GM23338 (cell line): Measurements from ENCODE around the gene OASL. TPM values are rescaled to one million over a fixed set of nuclear protein-coding genes. Genes with fewer than 3 reads are reported as not detected.

Experiments used
- ATAC-seq: fragments of 200-7000 bp; cut with Tn5 transposase; 3 replicates; pipeline ENCODE4 v1.9.1; 2020
- DNase-seq: peaks from one replicate; pipeline ENCODE4 v3.0.0-alpha.2; 2015; ENCODE audit warnings: low spot score
- H2AFZ ChIP-seq: fragments of 200-600 bp; sonication (generic); 2 replicates; pipeline ENCODE4 v1.8.0; 2016; ENCODE audit warnings: antibody characterized with exemption, mild to moderate bottlenecking, moderate library complexity
- H3F3A ChIP-seq: fragments of 200-600 bp; sonication (generic); replicated peaks from 2 replicates; pipeline ENCODE4 v1.8.0; 2017; ENCODE audit warnings: antibody characterized with exemption, mixed run types, low read depth
- H3K27ac ChIP-seq: fragments of 200-600 bp; sonication (generic); 2 replicates; pipeline ENCODE4 v1.6.1; 2016; ENCODE audit warnings: low read depth
- H3K27me3 ChIP-seq: fragments of 200-600 bp; sonication (generic); 2 replicates; pipeline ENCODE4 v1.8.0; 2016; ENCODE audit warnings: mild to moderate bottlenecking, mixed run types, moderate library complexity; ENCODE audit not compliant: insufficient read depth
- H3K36me3 ChIP-seq: fragments of 200-600 bp; sonication (generic); 2 replicates; pipeline ENCODE4 v1.8.0; 2016; ENCODE audit warnings: mild to moderate bottlenecking; ENCODE audit not compliant: insufficient read depth
- H3K4me1 ChIP-seq: fragments of 200-600 bp; sonication (generic); 2 replicates; pipeline ENCODE4 v1.8.0; 2016; ENCODE audit warnings: mild to moderate bottlenecking, moderate library complexity; ENCODE audit not compliant: insufficient read depth
- H3K4me2 ChIP-seq: fragments of 200-600 bp; sonication (generic); 2 replicates; pipeline ENCODE4 v1.7.1; 2017; ENCODE audit warnings: mixed run types
- H3K4me3 ChIP-seq: fragments of 200-600 bp; sonication (generic); 2 replicates; pipeline ENCODE4 v1.6.1; 2016; ENCODE audit warnings: mixed run types
- H3K79me2 ChIP-seq: fragments of 200-600 bp; sonication (generic); replicated peaks from 2 replicates; pipeline ENCODE4 v1.8.0; 2017; ENCODE audit warnings: mild to moderate bottlenecking; ENCODE audit not compliant: insufficient read depth
- H3K9me2 ChIP-seq: fragments of 200-600 bp; sonication (generic); 2 replicates; pipeline ENCODE4 v1.8.0; 2017; ENCODE audit not compliant: insufficient read depth
- H4K20me1 ChIP-seq: fragments of 200-600 bp; sonication (generic); replicated peaks from 2 replicates; pipeline ENCODE4 v1.8.0; 2017; ENCODE audit warnings: mild to moderate bottlenecking; ENCODE audit not compliant: insufficient read depth
- H3K27ac Mint-ChIP-seq: 2 replicates; pipeline ENCODE4 v1.8.0; 2020; ENCODE audit warnings: inconsistent platforms, mild to moderate bottlenecking, moderate library complexity, mixed read lengths
- H3K27me3 Mint-ChIP-seq: 3 replicates; pipeline ENCODE4 v1.8.0; 2022; ENCODE audit warnings: low read depth, mild to moderate bottlenecking, moderate library complexity, mixed read lengths, inconsistent platforms; ENCODE audit not compliant: insufficient read depth, poor library complexity
- H3K36me3 Mint-ChIP-seq: 3 replicates; pipeline ENCODE4 v1.8.0; 2021; ENCODE audit warnings: low read depth, mild to moderate bottlenecking, inconsistent platforms, moderate library complexity, mixed read lengths
- H3K4me1 Mint-ChIP-seq: 3 replicates; pipeline ENCODE4 v1.8.0; 2020; ENCODE audit warnings: mild to moderate bottlenecking, inconsistent platforms, mixed read lengths
- H3K4me3 Mint-ChIP-seq: 3 replicates; pipeline ENCODE4 v1.8.0; 2021; ENCODE audit warnings: moderate library complexity, mild to moderate bottlenecking, inconsistent platforms, mixed read lengths
- H3K9me3 Mint-ChIP-seq: 3 replicates; pipeline ENCODE4 v1.8.0; 2020; ENCODE audit warnings: moderate library complexity, mild to moderate bottlenecking, inconsistent platforms, mixed read lengths
- CREB1 ChIP-seq: fragments of 250-450 bp; sonication (Bioruptor Pico); IDR thresholded peaks from 2 replicates; pipeline ENCODE4 v1.5.0; 2020; ENCODE audit warnings: low read depth, mild to moderate bottlenecking, moderate library complexity
- EZH2 ChIP-seq: fragments of 200-600 bp; sonication (generic); IDR thresholded peaks from one replicate; pipeline ENCODE4 v1.8.0; 2017; ENCODE audit warnings: antibody characterized with exemption, mild to moderate bottlenecking, low read depth; ENCODE audit not compliant: unreplicated experiment
- EZH2phosphoT487 ChIP-seq: fragments of 200-600 bp; sonication (generic); IDR thresholded peaks from one replicate; pipeline ENCODE4 v1.8.1; 2018; ENCODE audit warnings: antibody characterized with exemption; ENCODE audit not compliant: unreplicated experiment
- JUNB ChIP-seq: IDR thresholded peaks from one replicate; pipeline ENCODE4 v1.6.1; 2016; ENCODE audit warnings: antibody characterized with exemption; ENCODE audit not compliant: unreplicated experiment
- NANOG ChIP-seq: IDR thresholded peaks from 2 replicates; pipeline ENCODE4 v1.6.1; 2016; ENCODE audit warnings: antibody characterized with exemption, borderline replicate concordance
- STAT1 ChIP-seq: IDR thresholded peaks from one replicate; pipeline ENCODE4 v1.6.1; 2016; ENCODE audit warnings: antibody characterized with exemption; ENCODE audit not compliant: unreplicated experiment
- ZNF114 ChIP-seq: fragments of 250-450 bp; sonication (Bioruptor Pico); IDR thresholded peaks from 2 replicates; pipeline ENCODE4 v1.5.0; 2020; ENCODE audit warnings: mild to moderate bottlenecking, moderate library complexity
- ZNF331 ChIP-seq: fragments of 250-450 bp; sonication (Bioruptor Pico); IDR thresholded peaks from 2 replicates; pipeline ENCODE4 v1.5.0; 2020; ENCODE audit warnings: low read depth, mild to moderate bottlenecking, moderate library complexity
- polyA plus RNA-seq: library from polyadenylated mRNA; unstranded; fragments of >200 nt; fragmentation: Nextera tagmentation; extraction: Ambion mirVana; gene quantifications from 2 replicates; pipeline ENCODE4 v1.2.1, GENCODE V29; 2016
- total RNA-seq: library from RNA; depleted of rRNA; stranded (reverse); fragments of >200 nt; shearing (Covaris generic); gene quantifications from 2 replicates; pipeline ENCODE4 v1.2.3, GENCODE V29; 2014
- TF ChIP-seq, protein P1 (sequence below): fragments of 250-450 bp; sonication (Bioruptor Pico); IDR thresholded peaks from 2 replicates; pipeline ENCODE4 v1.5.0; 2020; ENCODE audit warnings: mild to moderate bottlenecking, moderate library complexity
- TF ChIP-seq, protein P2 (sequence below): IDR thresholded peaks from 2 replicates; pipeline ENCODE4 v1.6.1; 2016; ENCODE audit warnings: antibody characterized with exemption
- TF ChIP-seq, protein P3 (sequence below), 2 experiments: fragments of 200-600 bp in 1 of 2; sonication (generic) in 1 of 2; conservative IDR thresholded peaks; 2 replicates each; pipeline versions ENCODE4 v1.5.1 to v1.6.1; 2016 to 2017; ENCODE audit warnings: antibody characterized with exemption in 2 of 2, low read depth in 2 of 2, mild to moderate bottlenecking in 2 of 2, moderate library complexity in 1 of 2
- TF ChIP-seq, protein P4 (sequence below): IDR thresholded peaks from one replicate; pipeline ENCODE4 v1.6.1; 2018; ENCODE audit warnings: antibody characterized with exemption; ENCODE audit not compliant: unreplicated experiment

Gene OASL
- total and polyA plus RNA-seq, 2 experiments from 2014 or later, result not detected

DNA sequence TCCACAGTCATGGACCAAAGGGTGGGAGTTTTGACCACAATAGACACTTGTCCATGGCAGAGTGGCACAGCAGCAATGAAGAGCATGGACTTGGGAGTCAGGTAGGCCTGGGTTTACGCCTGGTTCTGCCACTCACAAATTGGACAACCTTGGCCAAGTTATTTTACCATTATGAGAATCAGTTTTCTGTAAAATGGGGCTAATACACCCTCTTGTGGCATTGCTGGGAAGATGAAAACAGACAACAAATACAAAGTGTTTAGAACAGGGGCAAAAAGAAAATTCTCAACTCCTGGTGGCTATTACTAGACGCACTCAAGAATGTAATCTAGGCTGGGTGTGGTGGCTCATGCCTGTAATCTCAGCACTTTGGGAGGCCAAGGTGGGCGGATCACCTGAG is 25.3 kb downstream of the OASL start (continued):
- TF ChIP-seq, protein P1, sequence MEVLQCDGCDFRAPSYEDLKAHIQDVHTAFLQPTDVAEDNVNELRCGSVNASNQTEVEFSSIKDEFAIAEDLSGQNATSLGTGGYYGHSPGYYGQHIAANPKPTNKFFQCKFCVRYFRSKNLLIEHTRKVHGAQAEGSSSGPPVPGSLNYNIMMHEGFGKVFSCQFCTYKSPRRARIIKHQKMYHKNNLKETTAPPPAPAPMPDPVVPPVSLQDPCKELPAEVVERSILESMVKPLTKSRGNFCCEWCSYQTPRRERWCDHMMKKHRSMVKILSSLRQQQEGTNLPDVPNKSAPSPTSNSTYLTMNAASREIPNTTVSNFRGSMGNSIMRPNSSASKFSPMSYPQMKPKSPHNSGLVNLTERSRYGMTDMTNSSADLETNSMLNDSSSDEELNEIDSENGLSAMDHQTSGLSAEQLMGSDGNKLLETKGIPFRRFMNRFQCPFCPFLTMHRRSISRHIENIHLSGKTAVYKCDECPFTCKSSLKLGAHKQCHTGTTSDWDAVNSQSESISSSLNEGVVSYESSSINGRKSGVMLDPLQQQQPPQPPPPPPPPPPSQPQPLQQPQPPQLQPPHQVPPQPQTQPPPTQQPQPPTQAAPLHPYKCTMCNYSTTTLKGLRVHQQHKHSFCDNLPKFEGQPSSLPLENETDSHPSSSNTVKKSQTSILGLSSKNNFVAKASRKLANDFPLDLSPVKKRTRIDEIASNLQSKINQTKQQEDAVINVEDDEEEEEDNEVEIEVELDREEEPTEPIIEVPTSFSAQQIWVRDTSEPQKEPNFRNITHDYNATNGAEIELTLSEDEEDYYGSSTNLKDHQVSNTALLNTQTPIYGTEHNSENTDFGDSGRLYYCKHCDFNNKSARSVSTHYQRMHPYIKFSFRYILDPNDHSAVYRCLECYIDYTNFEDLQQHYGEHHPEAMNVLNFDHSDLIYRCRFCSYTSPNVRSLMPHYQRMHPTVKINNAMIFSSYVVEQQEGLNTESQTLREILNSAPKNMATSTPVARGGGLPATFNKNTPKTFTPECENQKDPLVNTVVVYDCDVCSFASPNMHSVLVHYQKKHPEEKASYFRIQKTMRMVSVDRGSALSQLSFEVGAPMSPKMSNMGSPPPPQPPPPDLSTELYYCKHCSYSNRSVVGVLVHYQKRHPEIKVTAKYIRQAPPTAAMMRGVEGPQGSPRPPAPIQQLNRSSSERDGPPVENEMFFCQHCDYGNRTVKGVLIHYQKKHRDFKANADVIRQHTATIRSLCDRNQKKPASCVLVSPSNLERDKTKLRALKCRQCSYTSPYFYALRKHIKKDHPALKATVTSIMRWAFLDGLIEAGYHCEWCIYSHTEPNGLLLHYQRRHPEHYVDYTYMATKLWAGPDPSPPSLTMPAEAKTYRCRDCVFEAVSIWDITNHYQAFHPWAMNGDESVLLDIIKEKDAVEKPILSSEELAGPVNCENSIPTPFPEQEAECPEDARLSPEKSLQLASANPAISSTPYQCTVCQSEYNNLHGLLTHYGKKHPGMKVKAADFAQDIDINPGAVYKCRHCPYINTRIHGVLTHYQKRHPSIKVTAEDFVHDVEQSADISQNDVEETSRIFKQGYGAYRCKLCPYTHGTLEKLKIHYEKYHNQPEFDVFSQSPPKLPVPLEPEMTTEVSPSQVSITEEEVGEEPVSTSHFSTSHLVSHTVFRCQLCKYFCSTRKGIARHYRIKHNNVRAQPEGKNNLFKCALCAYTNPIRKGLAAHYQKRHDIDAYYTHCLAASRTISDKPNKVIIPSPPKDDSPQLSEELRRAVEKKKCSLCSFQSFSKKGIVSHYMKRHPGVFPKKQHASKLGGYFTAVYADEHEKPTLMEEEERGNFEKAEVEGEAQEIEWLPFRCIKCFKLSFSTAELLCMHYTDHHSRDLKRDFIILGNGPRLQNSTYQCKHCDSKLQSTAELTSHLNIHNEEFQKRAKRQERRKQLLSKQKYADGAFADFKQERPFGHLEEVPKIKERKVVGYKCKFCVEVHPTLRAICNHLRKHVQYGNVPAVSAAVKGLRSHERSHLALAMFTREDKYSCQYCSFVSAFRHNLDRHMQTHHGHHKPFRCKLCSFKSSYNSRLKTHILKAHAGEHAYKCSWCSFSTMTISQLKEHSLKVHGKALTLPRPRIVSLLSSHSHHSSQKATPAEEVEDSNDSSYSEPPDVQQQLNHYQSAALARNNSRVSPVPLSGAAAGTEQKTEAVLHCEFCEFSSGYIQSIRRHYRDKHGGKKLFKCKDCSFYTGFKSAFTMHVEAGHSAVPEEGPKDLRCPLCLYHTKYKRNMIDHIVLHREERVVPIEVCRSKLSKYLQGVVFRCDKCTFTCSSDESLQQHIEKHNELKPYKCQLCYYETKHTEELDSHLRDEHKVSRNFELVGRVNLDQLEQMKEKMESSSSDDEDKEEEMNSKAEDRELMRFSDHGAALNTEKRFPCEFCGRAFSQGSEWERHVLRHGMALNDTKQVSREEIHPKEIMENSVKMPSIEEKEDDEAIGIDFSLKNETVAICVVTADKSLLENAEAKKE (CRISPR knock-in tag), result no peak
- no peak for TF ChIP-seq STAT1
- TF ChIP-seq, protein P2, sequence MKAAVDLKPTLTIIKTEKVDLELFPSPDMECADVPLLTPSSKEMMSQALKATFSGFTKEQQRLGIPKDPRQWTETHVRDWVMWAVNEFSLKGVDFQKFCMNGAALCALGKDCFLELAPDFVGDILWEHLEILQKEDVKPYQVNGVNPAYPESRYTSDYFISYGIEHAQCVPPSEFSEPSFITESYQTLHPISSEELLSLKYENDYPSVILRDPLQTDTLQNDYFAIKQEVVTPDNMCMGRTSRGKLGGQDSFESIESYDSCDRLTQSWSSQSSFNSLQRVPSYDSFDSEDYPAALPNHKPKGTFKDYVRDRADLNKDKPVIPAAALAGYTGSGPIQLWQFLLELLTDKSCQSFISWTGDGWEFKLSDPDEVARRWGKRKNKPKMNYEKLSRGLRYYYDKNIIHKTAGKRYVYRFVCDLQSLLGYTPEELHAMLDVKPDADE, result no peak
- no peak for TF ChIP-seq CREB1 (CRISPR knock-in tag)
- no peak for TF ChIP-seq NANOG
- TF ChIP-seq JUNB, result no peak
- TF ChIP-seq EZH2, result no peak
- TF ChIP-seq ZNF114 (CRISPR knock-in tag), result no peak

DNA sequence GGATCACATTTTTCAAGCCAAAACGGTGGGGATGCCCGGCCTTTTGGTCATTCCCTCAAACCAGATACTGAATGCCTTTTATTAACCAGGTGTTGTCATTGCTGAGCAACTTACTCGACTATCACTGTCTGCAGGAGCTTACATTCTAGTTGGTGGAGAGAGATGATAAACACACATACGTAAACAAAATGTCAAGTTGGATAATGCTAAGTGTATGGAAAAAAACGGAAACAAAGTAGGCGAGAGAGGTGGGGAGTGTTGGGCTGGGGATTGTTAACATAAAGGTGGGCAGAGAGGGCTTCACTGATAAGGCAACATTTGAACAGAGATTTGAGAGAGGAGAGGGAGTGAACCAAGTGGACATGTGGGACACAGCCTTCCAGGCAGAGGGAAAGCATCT is 27.2 kb downstream of the OASL start:
- H3K36me3 Mint-ChIP-seq, result peaks cover 43% of the 10 kb centered on the region
- no peaks in the 10 kb centered on the region; the same call in 1 of the 2 replicates for H3K9me2 ChIP-seq
- H3K4me1 ChIP-seq, result peaks cover 9% of the 10 kb centered on the region
- H3K79me2 ChIP-seq, result peaks cover 28% of the 10 kb centered on the region
- no peaks in the 10 kb centered on the region for H3F3A ChIP-seq
- TF ChIP-seq, protein P3, sequence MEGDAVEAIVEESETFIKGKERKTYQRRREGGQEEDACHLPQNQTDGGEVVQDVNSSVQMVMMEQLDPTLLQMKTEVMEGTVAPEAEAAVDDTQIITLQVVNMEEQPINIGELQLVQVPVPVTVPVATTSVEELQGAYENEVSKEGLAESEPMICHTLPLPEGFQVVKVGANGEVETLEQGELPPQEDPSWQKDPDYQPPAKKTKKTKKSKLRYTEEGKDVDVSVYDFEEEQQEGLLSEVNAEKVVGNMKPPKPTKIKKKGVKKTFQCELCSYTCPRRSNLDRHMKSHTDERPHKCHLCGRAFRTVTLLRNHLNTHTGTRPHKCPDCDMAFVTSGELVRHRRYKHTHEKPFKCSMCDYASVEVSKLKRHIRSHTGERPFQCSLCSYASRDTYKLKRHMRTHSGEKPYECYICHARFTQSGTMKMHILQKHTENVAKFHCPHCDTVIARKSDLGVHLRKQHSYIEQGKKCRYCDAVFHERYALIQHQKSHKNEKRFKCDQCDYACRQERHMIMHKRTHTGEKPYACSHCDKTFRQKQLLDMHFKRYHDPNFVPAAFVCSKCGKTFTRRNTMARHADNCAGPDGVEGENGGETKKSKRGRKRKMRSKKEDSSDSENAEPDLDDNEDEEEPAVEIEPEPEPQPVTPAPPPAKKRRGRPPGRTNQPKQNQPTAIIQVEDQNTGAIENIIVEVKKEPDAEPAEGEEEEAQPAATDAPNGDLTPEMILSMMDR (conservative IDR thresholded peaks at IDR 0.05; ENCODE audit: low read depth in 2 of 2), result no peak
- TF ChIP-seq ZNF331 (CRISPR knock-in tag), result no peak
- TF ChIP-seq, protein P4, sequence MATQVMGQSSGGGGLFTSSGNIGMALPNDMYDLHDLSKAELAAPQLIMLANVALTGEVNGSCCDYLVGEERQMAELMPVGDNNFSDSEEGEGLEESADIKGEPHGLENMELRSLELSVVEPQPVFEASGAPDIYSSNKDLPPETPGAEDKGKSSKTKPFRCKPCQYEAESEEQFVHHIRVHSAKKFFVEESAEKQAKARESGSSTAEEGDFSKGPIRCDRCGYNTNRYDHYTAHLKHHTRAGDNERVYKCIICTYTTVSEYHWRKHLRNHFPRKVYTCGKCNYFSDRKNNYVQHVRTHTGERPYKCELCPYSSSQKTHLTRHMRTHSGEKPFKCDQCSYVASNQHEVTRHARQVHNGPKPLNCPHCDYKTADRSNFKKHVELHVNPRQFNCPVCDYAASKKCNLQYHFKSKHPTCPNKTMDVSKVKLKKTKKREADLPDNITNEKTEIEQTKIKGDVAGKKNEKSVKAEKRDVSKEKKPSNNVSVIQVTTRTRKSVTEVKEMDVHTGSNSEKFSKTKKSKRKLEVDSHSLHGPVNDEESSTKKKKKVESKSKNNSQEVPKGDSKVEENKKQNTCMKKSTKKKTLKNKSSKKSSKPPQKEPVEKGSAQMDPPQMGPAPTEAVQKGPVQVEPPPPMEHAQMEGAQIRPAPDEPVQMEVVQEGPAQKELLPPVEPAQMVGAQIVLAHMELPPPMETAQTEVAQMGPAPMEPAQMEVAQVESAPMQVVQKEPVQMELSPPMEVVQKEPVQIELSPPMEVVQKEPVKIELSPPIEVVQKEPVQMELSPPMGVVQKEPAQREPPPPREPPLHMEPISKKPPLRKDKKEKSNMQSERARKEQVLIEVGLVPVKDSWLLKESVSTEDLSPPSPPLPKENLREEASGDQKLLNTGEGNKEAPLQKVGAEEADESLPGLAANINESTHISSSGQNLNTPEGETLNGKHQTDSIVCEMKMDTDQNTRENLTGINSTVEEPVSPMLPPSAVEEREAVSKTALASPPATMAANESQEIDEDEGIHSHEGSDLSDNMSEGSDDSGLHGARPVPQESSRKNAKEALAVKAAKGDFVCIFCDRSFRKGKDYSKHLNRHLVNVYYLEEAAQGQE, result no peak
- no peak for TF ChIP-seq ZNF114 (CRISPR knock-in tag)
- TF ChIP-seq JUNB, result no peak
- no peak for TF ChIP-seq NANOG
- no peak for TF ChIP-seq EZH2phosphoT487
- no peak for TF ChIP-seq CREB1 (CRISPR knock-in tag)
- no peak for TF ChIP-seq STAT1
- TF ChIP-seq EZH2, result no peak
- no peak overlapping the region for H3K27ac Mint-ChIP-seq
- H3K4me1 Mint-ChIP-seq, result peaks cover 7% of the 10 kb centered on the region; the same call in 2 of the 3 replicates
- H3K4me2 ChIP-seq, result no peak overlapping the region
- no peak overlapping the region for H3K27ac ChIP-seq
- no peak overlapping the region for H2AFZ ChIP-seq
- H4K20me1 ChIP-seq, result peaks cover 11% of the 10 kb centered on the region
- DNase-seq (no peak), ATAC-seq (no peak)
- H3K4me3 Mint-ChIP-seq, result no peak overlapping the region
- H3K27me3 ChIP-seq, result no peaks in the 10 kb centered on the region
- peaks cover 9% of the 10 kb centered on the region for H3K36me3 ChIP-seq
- no peak overlapping the region for H3K4me3 ChIP-seq
- H3K9me3 Mint-ChIP-seq, result no peaks in the 10 kb centered on the region
- peaks cover 2% of the 10 kb centered on the region for H3K27me3 Mint-ChIP-seq
